ENCODE measurements around the gene FCHSD2. TPM values are rescaled to one million over a fixed set of nuclear protein-coding genes. Genes with fewer than 3 reads are reported as not detected.
"Not testable (repeated sequence)": the region's sequence is repeated elsewhere in the genome, so short reads cannot be mapped to it uniquely, and the experiment has no call there.

Gene FCHSD2
- total RNA-seq, 3 donors from 2014 or later (not counting 1 experiment from before 2014, with no cell fraction given), result 39.4 to 59.1 (median 42.1) TPM

GRCh38 chr11:72793425-72794367 lies 348.4 kb downstream of the FCHSD2 start, which contains the start of gene STARD10:
STARD10 (minus strand) TSS chr11:72794047; CDS start chr11:72781181, 12,866 bp downstream.
- Histone ChIP-seq H3K27ac (ENCODE audit: low read length) (peak within 1 kb of the TSS; percentile 97), H3K9me3 (ENCODE audit: control insufficient read depth, insufficient read depth, low read length) (no peaks in the 10 kb centered on the region), H3K4me1 (ENCODE audit: control insufficient read depth, insufficient read depth, low read length) (peaks cover 22% of the 10 kb centered on the region), H3K27me3 (ENCODE audit: control insufficient read depth, insufficient read depth, low read length) (no peaks in the 10 kb centered on the region), H3K36me3 (ENCODE audit: control insufficient read depth, insufficient read depth, low read length) (no peaks in the 10 kb centered on the region), H3K4me3 (ENCODE audit: low read length) (peak within 1 kb of the TSS; percentile 80)
- H3K9me3 Mint-ChIP-seq, result no peaks in the 10 kb centered on the region
- no peaks in the 10 kb centered on the region for H3K36me3 Mint-ChIP-seq
- peak; percentile 94 for TF ChIP-seq CTCF (IDR thresholded peaks at IDR 0.05)
- H3K27me3 Mint-ChIP-seq (ENCODE audit: low read depth in 2 of 2), result no peaks in the 10 kb centered on the region
- WGBS (ENCODE audit: insufficient coverage), result 2% methylated on average over 55 of the region's 55 CpGs
- H3K27ac Mint-ChIP-seq, result peak within 1 kb of the TSS; percentile 99
- peak; percentile 97 to 98 for DNase-seq
- intact Hi-C loops (cut with micrococcal nuclease), result loop anchor here (1.0 to 5.0 kb wide), 3 partner anchors 20 to 68 kb away; partner anchors contain the start of gene ARAP1
- ATAC-seq, result peak; percentile 93 to 99 (median 94)
- H3K4me3 Mint-ChIP-seq, result peak within 1 kb of the TSS; percentile 96
- H3K4me1 Mint-ChIP-seq, result peaks cover 23 to 24% of the 10 kb centered on the region in 2 donors

- H3K4me3 ChIP-seq (ENCODE audit: low read length), result no peak overlapping the region
- Mint-ChIP-seq H3K4me1 (peaks cover 23 to 24% of the 10 kb centered on the region in 2 donors), H3K4me3 (peak overlapping the region; percentile 96), H3K27ac (peak overlapping the region; percentile 99), H3K36me3 (no peaks in the 10 kb centered on the region), H3K27me3 (ENCODE audit: low read depth in 2 of 2) (no peaks in the 10 kb centered on the region), H3K9me3 (no peaks in the 10 kb centered on the region)
- H3K27me3 ChIP-seq (ENCODE audit: control insufficient read depth, insufficient read depth, low read length), result no peaks in the 10 kb centered on the region
- DNase-seq (no peak), ATAC-seq (no peak)
- H3K27ac ChIP-seq (ENCODE audit: low read length), result peak overlapping the region; percentile 97
- H3K9me3 ChIP-seq (ENCODE audit: control insufficient read depth, insufficient read depth, low read length), result no peaks in the 10 kb centered on the region
- peaks cover 25% of the 10 kb centered on the region for H3K4me1 ChIP-seq (ENCODE audit: control insufficient read depth, insufficient read depth, low read length)
- no peak for TF ChIP-seq CTCF (IDR thresholded peaks at IDR 0.05)
- H3K36me3 ChIP-seq (ENCODE audit: control insufficient read depth, insufficient read depth, low read length), result no peaks in the 10 kb centered on the region
- intact Hi-C loops (cut with micrococcal nuclease), result loop anchor here (1.0 to 5.0 kb wide), 3 partner anchors 20 to 68 kb away; partner anchors contain the start of gene ARAP1
- WGBS (ENCODE audit: insufficient coverage), result 46% methylated on average over 2 of the region's 2 CpGs
Measured at GRCh38 chr11:72793076-72793424, 349.1 kb downstream of the FCHSD2 start.

- Histone ChIP-seq H3K27ac (ENCODE audit: low read length) (peak overlapping the region; percentile 97), H3K36me3 (ENCODE audit: control insufficient read depth, insufficient read depth, low read length) (no peaks in the 10 kb centered on the region), H3K9me3 (ENCODE audit: control insufficient read depth, insufficient read depth, low read length) (no peaks in the 10 kb centered on the region), H3K4me1 (ENCODE audit: control insufficient read depth, insufficient read depth, low read length) (peaks cover 30% of the 10 kb centered on the region), H3K4me3 (ENCODE audit: low read length) (no peak overlapping the region), H3K27me3 (ENCODE audit: control insufficient read depth, insufficient read depth, low read length) (no peaks in the 10 kb centered on the region)
- no peaks in the 10 kb centered on the region for H3K27me3 Mint-ChIP-seq (ENCODE audit: low read depth in 2 of 2)
- no peaks in the 10 kb centered on the region for H3K36me3 Mint-ChIP-seq
- WGBS (ENCODE audit: insufficient coverage), result 88% methylated on average over 3 of the region's 3 CpGs
- H3K4me3 Mint-ChIP-seq, result no peak overlapping the region
- peak overlapping the region; percentile 99 for H3K27ac Mint-ChIP-seq
- H3K4me1 Mint-ChIP-seq, result peaks cover 23 to 24% of the 10 kb centered on the region in 2 donors
- ATAC-seq, result no peak
- no peak for DNase-seq
- TF ChIP-seq CTCF (IDR thresholded peaks at IDR 0.05), result no peak
- H3K9me3 Mint-ChIP-seq, result no peaks in the 10 kb centered on the region
- intact Hi-C loops (cut with micrococcal nuclease), result loop anchor here (1.0 to 5.0 kb wide), 3 partner anchors 21 to 67 kb away; partner anchors contain the start of gene ARAP1
Measured at GRCh38 chr11:72792437-72793021, 349.6 kb downstream of the FCHSD2 start.

- H3K27me3 ChIP-seq (ENCODE audit: control insufficient read depth, insufficient read depth, low read length); H3K27me3 Mint-ChIP-seq (ENCODE audit: low read depth in 2 of 2); H3K36me3 ChIP-seq (ENCODE audit: control insufficient read depth, insufficient read depth, low read length); H3K4me3 ChIP-seq (ENCODE audit: low read length); H3K27ac ChIP-seq (ENCODE audit: low read length); H3K27ac Mint-ChIP-seq; H3K9me3 Mint-ChIP-seq; DNase-seq; H3K36me3 Mint-ChIP-seq; ATAC-seq; H3K4me3 Mint-ChIP-seq; H3K9me3 ChIP-seq (ENCODE audit: control insufficient read depth, insufficient read depth, low read length): not testable (repeated sequence)
- peaks cover 41% of the 10 kb centered on the region for H3K4me1 ChIP-seq (ENCODE audit: control insufficient read depth, insufficient read depth, low read length)
- 95% methylated on average over 7 of the region's 7 CpGs for WGBS (ENCODE audit: insufficient coverage)
- intact Hi-C loops (cut with micrococcal nuclease), result loop anchor here (5.0 kb wide), 1 partner anchor 39 kb away; the partner anchor contains the start of gene ARAP1
- H3K4me1 Mint-ChIP-seq, result peaks cover 23 to 24% of the 10 kb centered on the region in 2 donors
Measured at GRCh38 chr11:72791228-72791627, 350.9 kb downstream of the FCHSD2 start.
